HEK293 (cell line): ENCODE measurements around the gene TPCN2.
"Not testable (repeated sequence)": the region's sequence is repeated elsewhere in the genome, so short reads cannot be mapped to it uniquely, and the experiment has no call there.

ENCODE experiments used
- CTCF ChIA-PET: fragments of 350-600 bp; formaldehyde crosslinking; extraction: SDS; loops from one replicate; lab custom pipeline; 2021; ENCODE audit warnings: antibody characterized with exemption; lab: Yijun Ruan, JAX
- POLR2A ChIA-PET: fragments of 300-600 bp; formaldehyde crosslinking; extraction: SDS; loops from one replicate; lab custom pipeline; 2020; ENCODE audit warnings: antibody characterized with exemption, inconsistent platforms; lab: Yijun Ruan, JAX
- H3K27ac ChIP-seq: fragments of 200-500 bp; sonication (Bioruptor generic); 2 replicates; pipeline ENCODE4 v1.5.1; 2014; ENCODE audit warnings: low read depth, low read length, control low read depth, inconsistent platforms; ENCODE audit errors: extremely low read depth
- H3K36me3 ChIP-seq, 2 experiments: fragments of 200-500 bp in 1 of 2; sonication (Bioruptor generic) in 1 of 2; 1 replicate in 1 of 2; 2 replicates in 1 of 2; pipeline ENCODE4 v1.5.1; 2014 to 2017; ENCODE audit warnings: inconsistent platforms in 2 of 2, low read length in 2 of 2; ENCODE audit not compliant: control insufficient read depth in 2 of 2, insufficient read depth in 1 of 2
- H3K4me1 ChIP-seq: fragments of 200-500 bp; sonication (Bioruptor generic); 2 replicates; pipeline ENCODE4 v1.5.1; 2014; ENCODE audit warnings: mild to moderate bottlenecking, low read length, inconsistent platforms; ENCODE audit not compliant: control insufficient read depth, insufficient read depth
- H3K4me3 ChIP-seq: 2 replicates; pipeline ENCODE4 v1.5.1; 2011; ENCODE audit warnings: low read depth, mild to moderate bottlenecking, control low read depth, low read length, moderate library complexity
- H3K9me3 ChIP-seq: fragments of 200-500 bp; sonication (Bioruptor generic); 2 replicates; pipeline ENCODE4 v1.5.1; 2014; ENCODE audit warnings: low read depth, low read length, inconsistent platforms; ENCODE audit not compliant: control insufficient read depth, insufficient read depth
- GLIS1 ChIP-seq: fragments of 450-650 bp; formaldehyde crosslinking; IDR thresholded peaks from 2 replicates; pipeline ENCODE4 v1.5.1; 2016; ENCODE audit warnings: missing biosample characterization, missing genetic modification characterization
- KLF1 ChIP-seq: fragments of 450-650 bp; formaldehyde crosslinking; IDR thresholded peaks from 2 replicates; pipeline ENCODE4 v1.5.1; 2016; ENCODE audit warnings: missing biosample characterization, missing genetic modification characterization
- KLF16 ChIP-seq: fragments of 450-650 bp; formaldehyde crosslinking; IDR thresholded peaks from 2 replicates; pipeline ENCODE4 v1.5.1; 2017; ENCODE audit warnings: missing biosample characterization, missing genetic modification characterization
- OSR2 ChIP-seq: fragments of 450-650 bp; formaldehyde crosslinking; IDR thresholded peaks from 2 replicates; pipeline ENCODE4 v1.5.1; 2016; ENCODE audit warnings: missing biosample characterization, missing genetic modification characterization
- SCRT1 ChIP-seq: fragments of 450-650 bp; formaldehyde crosslinking; IDR thresholded peaks from 2 replicates; pipeline ENCODE4 v1.5.1; 2016; ENCODE audit warnings: missing biosample characterization, missing genetic modification characterization, borderline replicate concordance
- ZBTB44 ChIP-seq: fragments of 450-650 bp; IDR thresholded peaks from 2 replicates; pipeline ENCODE4 v1.5.1; 2018; ENCODE audit warnings: missing biosample characterization, mild to moderate bottlenecking, missing genetic modification characterization
- ZBTB49 ChIP-seq: fragments of 450-650 bp; formaldehyde crosslinking; IDR thresholded peaks from 2 replicates; pipeline ENCODE4 v1.5.1; 2016; ENCODE audit warnings: missing biosample characterization, missing genetic modification characterization, low read depth
- ZFHX2 ChIP-seq: fragments of 450-650 bp; formaldehyde crosslinking; conservative IDR thresholded peaks from 2 replicates; pipeline ENCODE4 v1.5.1; 2016; ENCODE audit warnings: missing biosample characterization, missing genetic modification characterization
- ZFP37 ChIP-seq: fragments of 450-650 bp; formaldehyde crosslinking; IDR thresholded peaks from 2 replicates; pipeline ENCODE4 v1.5.1; 2016; ENCODE audit warnings: missing biosample characterization, missing genetic modification characterization
- ZFP41 ChIP-seq: fragments of 450-650 bp; formaldehyde crosslinking; IDR thresholded peaks from 2 replicates; pipeline ENCODE4 v1.5.1; 2016; ENCODE audit warnings: missing biosample characterization, missing genetic modification characterization, borderline replicate concordance
- ZNF10 ChIP-seq: fragments of 450-650 bp; formaldehyde crosslinking; IDR thresholded peaks from 2 replicates; pipeline ENCODE4 v1.5.1; 2017; ENCODE audit warnings: missing biosample characterization, missing genetic modification characterization
- ZNF114 ChIP-seq: fragments of 450-650 bp; formaldehyde crosslinking; IDR thresholded peaks from 2 replicates; pipeline ENCODE4 v1.5.0; 2017; ENCODE audit warnings: missing biosample characterization, missing genetic modification characterization
- ZNF248 ChIP-seq: fragments of 450-650 bp; formaldehyde crosslinking; IDR thresholded peaks from 2 replicates; pipeline ENCODE4 v1.5.1; 2017; ENCODE audit warnings: missing biosample characterization, missing genetic modification characterization
- ZNF311 ChIP-seq: fragments of 450-650 bp; formaldehyde crosslinking; IDR thresholded peaks from 2 replicates; pipeline ENCODE4 v1.5.1; 2017; ENCODE audit warnings: missing biosample characterization, missing genetic modification characterization, borderline replicate concordance
- ZNF350 ChIP-seq: fragments of 450-650 bp; formaldehyde crosslinking; IDR thresholded peaks from 2 replicates; pipeline ENCODE4 v1.5.0; 2017; ENCODE audit warnings: missing biosample characterization, mild to moderate bottlenecking, missing genetic modification characterization
- ZNF48 ChIP-seq: fragments of 450-650 bp; formaldehyde crosslinking; IDR thresholded peaks from 2 replicates; pipeline ENCODE4 v1.5.1; 2016; ENCODE audit warnings: missing biosample characterization, missing genetic modification characterization
- ZNF654 ChIP-seq: fragments of 450-650 bp; formaldehyde crosslinking; IDR thresholded peaks from 2 replicates; pipeline ENCODE4 v1.5.1; 2016; ENCODE audit warnings: low read depth, missing biosample characterization, missing genetic modification characterization
- ZNF830 ChIP-seq: fragments of 450-650 bp; IDR thresholded peaks from 2 replicates; pipeline ENCODE4 v1.5.0; 2018; ENCODE audit warnings: missing biosample characterization, missing genetic modification characterization, low read depth, mild to moderate bottlenecking, moderate library complexity

The TPCN2 gene

GRCh38 chr11:69075421-69076128 lies 26.8 kb downstream of the TPCN2 start (continued):
- TF ChIP-seq ZBTB49 (no peak), ZBTB44 (tag by site-specific recombination) (no peak), KLF1 (no peak), ZNF48 (tag by site-specific recombination) (no peak), OSR2 (tag by site-specific recombination) (no peak)
- TF ChIP-seq, all 188 proteins: peak for 0

GRCh38 chr11:69076129-69076791 lies 27.5 kb downstream of the TPCN2 start:
- TF ChIP-seq ZNF350 (tag by site-specific recombination) (no peak), SCRT1 (tag by site-specific recombination) (no peak), ZFHX2 (no peak), GLIS1 (tag by site-specific recombination) (peak; percentile 49), ZNF10 (tag by site-specific recombination) (no peak), KLF16 (tag by site-specific recombination) (no peak), ZNF311 (tag by site-specific recombination) (no peak), ZNF654 (tag by site-specific recombination) (no peak)
- TF ChIP-seq, all 188 proteins: peak for 1
- CTCF ChIA-PET: interaction anchor here (0.5 kb wide), 1 partner anchor 606 kb away, joined by 3 read pairs; no protein-coding TSS in a partner anchor
- no peak overlapping the region for H3K27ac ChIP-seq
- peaks cover 0 to 61% of the 10 kb centered on the region in 2 experiments; a peak in 1 of 3 replicates for H3K36me3 ChIP-seq
- no peaks in the 10 kb centered on the region for H3K9me3 ChIP-seq
- no peaks in the 10 kb centered on the region for H3K4me1 ChIP-seq
- POLR2A ChIA-PET: interaction anchor here (0.9 kb wide), 1 partner anchor 28 kb away, joined by 3 read pairs; the partner anchor contains the start of gene TPCN2
- H3K4me3 ChIP-seq: no peak overlapping the region

GRCh38 chr11:69076977-69077376 lies 28.2 kb downstream of the TPCN2 start:
- H3K36me3 ChIP-seq: peaks cover 0 to 61% of the 10 kb centered on the region in 2 experiments; a peak in 1 of 3 replicates
- CTCF ChIA-PET, H3K4me1 ChIP-seq, POLR2A ChIA-PET, H3K27ac ChIP-seq, H3K4me3 ChIP-seq, H3K9me3 ChIP-seq: not testable (repeated sequence)

- Histone ChIP-seq H3K4me3 (no peak overlapping the region), H3K36me3 (peaks cover 0 to 60% of the 10 kb centered on the region in 2 experiments; a peak in 1 of 3 replicates), H3K9me3 (no peaks in the 10 kb centered on the region), H3K4me1 (no peaks in the 10 kb centered on the region), H3K27ac (no peak overlapping the region)
- ChIA-PET POLR2A (no interaction called here), CTCF (no interaction called here)
- no peak for TF ChIP-seq ZNF311 (tag by site-specific recombination)
- no peak for TF ChIP-seq ZFP37 (tag by site-specific recombination)
- no peak for TF ChIP-seq ZNF114 (tag by site-specific recombination)
- no peak for TF ChIP-seq ZFP41 (tag by site-specific recombination)
- no peak for TF ChIP-seq ZNF248 (tag by site-specific recombination)
- no peak for TF ChIP-seq ZNF830 (tag by site-specific recombination)
Measured at GRCh38 chr11:69078508-69078907, 29.8 kb downstream of the TPCN2 start.
